Liver (tissue), 9 donors: ENCODE measurements around the gene SERPINB1. TPM values are rescaled to one million over a fixed set of nuclear protein-coding genes. Genes with fewer than 3 reads are reported as not detected.

Experiments
- DNase-seq: peaks from one replicate; pipeline ENCODE4 v3.0.0-alpha.2; 2017; ENCODE audit warnings: low spot score
- H3K27ac ChIP-seq, 2 donors: one replicate each; pipeline ENCODE4 v1.7.0; 2013; ENCODE audit warnings: inconsistent platforms in 2 of 2, low read length in 2 of 2, control low read depth in 1 of 2, low read depth in 1 of 2, mild to moderate bottlenecking in 1 of 2
- H3K27me3 ChIP-seq, 4 donors: one replicate each; pipeline versions ENCODE4 v1.6.1 to v1.7.0; 2013; ENCODE audit warnings: low read length in 3 of 4, inconsistent platforms in 1 of 4, mild to moderate bottlenecking in 1 of 4, moderate library complexity in 1 of 4; ENCODE audit not compliant: control insufficient read depth in 4 of 4, insufficient read depth in 4 of 4
- H3K36me3 ChIP-seq, 4 donors: one replicate each; pipeline versions ENCODE4 v1.6.1 to v1.7.0; 2013; ENCODE audit warnings: low read length in 3 of 4, mild to moderate bottlenecking in 3 of 4, low read depth in 1 of 4, moderate library complexity in 1 of 4; ENCODE audit not compliant: control insufficient read depth in 4 of 4, insufficient read depth in 3 of 4
- H3K4me1 ChIP-seq, 4 donors: one replicate each; pipeline versions ENCODE4 v1.6.1 to v1.7.0; 2013; ENCODE audit warnings: low read length in 3 of 4, mild to moderate bottlenecking in 3 of 4, moderate library complexity in 1 of 4; ENCODE audit not compliant: control insufficient read depth in 4 of 4, insufficient read depth in 4 of 4
- H3K4me3 ChIP-seq, 3 donors: one replicate each; pipeline versions ENCODE4 v1.6.1 to v1.7.0; 2013; ENCODE audit warnings: low read length in 3 of 3, control low read depth in 1 of 3, low read depth in 1 of 3, mild to moderate bottlenecking in 1 of 3
- H3K9ac ChIP-seq, 2 donors: one replicate each; pipeline ENCODE4 v1.7.0; 2013; ENCODE audit warnings: low read length in 2 of 2, mild to moderate bottlenecking in 2 of 2, moderate library complexity in 2 of 2, control low read depth in 1 of 2, low read depth in 1 of 2
- H3K9me3 ChIP-seq, 4 donors: one replicate each; pipeline versions ENCODE4 v1.6.1 to v1.7.0; 2013; ENCODE audit warnings: low read length in 3 of 4; ENCODE audit not compliant: control insufficient read depth in 4 of 4
- HNF4A ChIP-seq, 2 donors: conservative IDR thresholded peaks; 2 replicates each; pipeline ENCODE4 v1.6.1; 2016; ENCODE audit warnings: antibody characterized with exemption in 2 of 2, mild to moderate bottlenecking in 2 of 2
- JUND ChIP-seq, 2 donors: IDR thresholded peaks; 2 replicates each; pipeline ENCODE4 v1.6.1; 2016; ENCODE audit warnings: antibody characterized with exemption in 2 of 2
- NR2F2 ChIP-seq: IDR thresholded peaks from 2 replicates; pipeline ENCODE4 v1.6.1; 2016; ENCODE audit warnings: antibody characterized with exemption
- RXRA ChIP-seq, 2 donors: IDR thresholded peaks; 2 replicates each; pipeline ENCODE4 v1.6.1; 2017 to 2018; ENCODE audit warnings: antibody characterized with exemption in 2 of 2, mild to moderate bottlenecking in 1 of 2
- SP1 ChIP-seq: IDR thresholded peaks from 2 replicates; pipeline ENCODE4 v1.6.1; 2018; ENCODE audit warnings: antibody characterized with exemption, mild to moderate bottlenecking
- TAF1 ChIP-seq: conservative IDR thresholded peaks from 2 replicates; pipeline ENCODE4 v1.6.1; 2016; ENCODE audit warnings: antibody characterized with exemption, mild to moderate bottlenecking
- WGBS: extraction: QIAGEN DNeasy Blood & Tissue Kit; methylation state at CpG from one replicate; pipeline ENCODE4 v1.1.7; 2013; 5-methylcytosine and 5-hydroxymethylcytosine counted together
- polyA plus RNA-seq, 2 donors: library from polyadenylated mRNA; stranded (reverse) in 1 of 2; unstranded in 1 of 2; fragments of 200-250 nt in 1 of 2; fragments of >200 nt in 1 of 2; fragmentation: Nextera tagmentation in 1 of 2; extraction: Ambion mirVana in 1 of 2; gene quantifications; one replicate each; pipeline versions ENCODE4 v1.2.1 to v1.2.3, GENCODE V29; 2013 to 2015
- total RNA-seq, 2 donors: library from RNA; depleted of rRNA; stranded (reverse); fragments of >200 nt; gene quantifications; one replicate each; pipeline ENCODE4 v1.2.3, GENCODE V29; 2014
- TF ChIP-seq, protein P1 (sequence below): IDR thresholded peaks from 2 replicates; pipeline ENCODE4 v1.6.1; 2016; ENCODE audit warnings: antibody characterized with exemption
- TF ChIP-seq, protein P2 (sequence below): IDR thresholded peaks from 2 replicates; pipeline ENCODE4 v1.6.1; 2016; ENCODE audit warnings: antibody characterized with exemption, mild to moderate bottlenecking
- donor health status: healthy.
- donor health status: healthy.
- donor health status: healthy.
- donor health status: healthy.
- donor health status: healthy.

The SERPINB1 gene
- total and polyA plus RNA-seq, 4 donors, result 12.5 to 34.3 (median 18.6) TPM

DNA sequence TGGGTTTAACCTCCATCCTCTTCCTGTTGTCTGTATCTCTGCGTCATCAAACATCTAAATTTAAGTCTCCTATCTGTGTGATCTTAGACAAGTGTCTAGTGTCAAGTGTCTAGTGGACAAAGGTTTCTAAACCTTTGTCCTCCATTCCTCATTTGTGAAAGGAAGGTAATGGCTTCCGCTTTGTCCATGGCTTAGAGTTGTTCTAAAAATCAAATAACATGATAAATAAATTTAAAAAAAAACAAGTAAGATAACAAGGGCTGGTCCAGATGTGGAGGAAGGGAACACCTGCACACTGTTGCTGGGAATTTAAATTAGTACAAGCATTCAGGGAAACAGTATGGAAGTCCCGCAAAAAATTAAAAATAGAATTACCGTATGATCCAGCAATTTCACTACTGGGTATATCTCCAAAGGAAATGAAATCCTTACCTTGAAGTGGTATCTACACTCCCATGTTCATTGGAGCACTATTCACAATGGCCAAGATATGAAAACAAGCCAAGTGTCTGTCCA, 17.6 kb upstream of the SERPINB1 start:
- TF ChIP-seq, protein P1, sequence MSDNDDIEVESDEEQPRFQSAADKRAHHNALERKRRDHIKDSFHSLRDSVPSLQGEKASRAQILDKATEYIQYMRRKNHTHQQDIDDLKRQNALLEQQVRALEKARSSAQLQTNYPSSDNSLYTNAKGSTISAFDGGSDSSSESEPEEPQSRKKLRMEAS, result no peak
- H3K4me1 ChIP-seq, result peaks cover 0 to 6% (median 2%) of the 10 kb centered on the region in 4 donors
- 85% methylated on average over 4 of the region's 4 CpGs for WGBS

DNA sequence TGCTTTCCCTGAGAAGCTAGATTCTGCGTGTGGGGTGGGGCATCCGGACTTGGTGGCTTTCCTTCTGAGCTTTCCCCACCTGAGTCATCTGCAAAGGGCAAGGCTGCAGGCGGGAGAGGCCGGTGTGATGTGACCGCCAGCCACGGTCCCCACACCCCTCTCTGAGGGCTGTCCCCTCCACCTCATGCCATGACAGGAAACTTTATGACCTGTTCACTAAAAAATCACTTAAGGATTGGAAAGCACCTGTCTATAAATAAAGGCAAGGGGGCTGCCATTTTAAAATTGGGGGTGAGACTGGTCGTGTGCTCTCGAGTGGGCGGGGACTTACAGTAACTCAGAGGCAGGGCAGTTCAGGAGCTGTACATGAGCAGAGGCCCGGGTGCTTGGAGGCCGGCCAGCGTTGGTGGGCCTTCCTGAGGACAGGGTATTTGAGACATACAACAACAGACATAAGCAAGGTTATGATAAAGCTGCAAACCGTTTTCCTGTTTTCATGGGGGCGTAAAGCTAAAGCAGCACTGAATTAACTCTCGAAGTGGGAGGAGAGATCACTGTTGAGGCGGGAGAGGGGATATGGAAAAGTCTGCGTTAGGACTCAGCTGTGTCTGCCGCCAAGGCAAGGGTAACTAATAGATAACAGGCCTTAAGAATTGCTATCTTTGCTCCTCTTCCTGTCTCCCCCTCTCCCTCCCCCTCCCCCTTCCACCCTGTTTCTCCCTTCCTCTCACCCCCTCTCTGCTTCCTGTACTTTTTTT, 16.1 kb upstream of the SERPINB1 start:
- Histone ChIP-seq H3K4me3 (no peak overlapping the region), H3K27me3 (no peaks in the 10 kb centered on the region), H3K9me3 (no peaks in the 10 kb centered on the region), H3K27ac (peak overlapping the region; percentile 78 to 83), H3K36me3 (no peaks in the 10 kb centered on the region), H3K9ac (no peak overlapping the region), H3K4me1 (peaks cover 0 to 7% (median 5%) of the 10 kb centered on the region in 4 donors)
- peak; percentile 61 for DNase-seq
- 63% methylated on average over 18 of the region's 18 CpGs for WGBS
- TF ChIP-seq SP1, result no peak
- peak; percentile 50 for TF ChIP-seq NR2F2

More for the DNA sequence above, 17.6 kb upstream of the SERPINB1 start:
- Histone ChIP-seq H3K27me3 (no peaks in the 10 kb centered on the region), H3K36me3 (no peaks in the 10 kb centered on the region), H3K9ac (no peak overlapping the region), H3K4me3 (no peak overlapping the region), H3K27ac (peak overlapping the region; percentile 78 to 83), H3K9me3 (no peaks in the 10 kb centered on the region)
- no peak for DNase-seq

DNA sequence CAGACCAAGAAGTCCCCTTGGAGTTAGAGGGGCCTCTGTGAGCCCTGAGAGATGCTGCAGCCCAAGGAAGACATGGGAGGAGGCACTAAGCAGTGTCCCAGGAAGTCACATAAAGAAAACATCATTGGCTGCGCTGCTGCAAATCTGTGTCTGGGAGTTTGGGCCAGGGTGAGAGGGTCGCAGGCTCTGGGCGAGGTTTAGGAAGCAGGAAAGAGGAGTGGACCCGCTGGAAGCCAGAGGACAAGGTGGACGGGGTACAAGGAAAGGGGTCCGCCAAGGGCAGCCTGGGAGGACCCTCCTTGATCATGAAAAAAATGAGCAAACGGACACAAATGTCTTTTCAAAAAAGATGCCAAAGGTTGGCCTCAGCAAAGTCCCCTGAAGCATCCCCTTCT, 15.5 kb upstream of the SERPINB1 start:
- no peaks in the 10 kb centered on the region for H3K9me3 ChIP-seq
- no peak overlapping the region for H3K9ac ChIP-seq
- H3K4me1 ChIP-seq, result peaks cover 0 to 8% (median 5%) of the 10 kb centered on the region in 4 donors
- no peak overlapping the region for H3K4me3 ChIP-seq
- DNase-seq, result no peak
- no peaks in the 10 kb centered on the region for H3K36me3 ChIP-seq
- H3K27ac ChIP-seq, result peak overlapping the region; percentile 78 to 83
- H3K27me3 ChIP-seq, result no peaks in the 10 kb centered on the region
- 84% methylated on average over 7 of the region's 7 CpGs for WGBS
- TF ChIP-seq TAF1 (no peak), SP1 (no peak), JUND (IDR thresholded peaks at IDR 0.05) (no peak), RXRA (IDR thresholded peaks at IDR 0.05) (no peak), HNF4A (conservative IDR thresholded peaks at IDR 0.05) (no peak)
- TF ChIP-seq, protein P2, sequence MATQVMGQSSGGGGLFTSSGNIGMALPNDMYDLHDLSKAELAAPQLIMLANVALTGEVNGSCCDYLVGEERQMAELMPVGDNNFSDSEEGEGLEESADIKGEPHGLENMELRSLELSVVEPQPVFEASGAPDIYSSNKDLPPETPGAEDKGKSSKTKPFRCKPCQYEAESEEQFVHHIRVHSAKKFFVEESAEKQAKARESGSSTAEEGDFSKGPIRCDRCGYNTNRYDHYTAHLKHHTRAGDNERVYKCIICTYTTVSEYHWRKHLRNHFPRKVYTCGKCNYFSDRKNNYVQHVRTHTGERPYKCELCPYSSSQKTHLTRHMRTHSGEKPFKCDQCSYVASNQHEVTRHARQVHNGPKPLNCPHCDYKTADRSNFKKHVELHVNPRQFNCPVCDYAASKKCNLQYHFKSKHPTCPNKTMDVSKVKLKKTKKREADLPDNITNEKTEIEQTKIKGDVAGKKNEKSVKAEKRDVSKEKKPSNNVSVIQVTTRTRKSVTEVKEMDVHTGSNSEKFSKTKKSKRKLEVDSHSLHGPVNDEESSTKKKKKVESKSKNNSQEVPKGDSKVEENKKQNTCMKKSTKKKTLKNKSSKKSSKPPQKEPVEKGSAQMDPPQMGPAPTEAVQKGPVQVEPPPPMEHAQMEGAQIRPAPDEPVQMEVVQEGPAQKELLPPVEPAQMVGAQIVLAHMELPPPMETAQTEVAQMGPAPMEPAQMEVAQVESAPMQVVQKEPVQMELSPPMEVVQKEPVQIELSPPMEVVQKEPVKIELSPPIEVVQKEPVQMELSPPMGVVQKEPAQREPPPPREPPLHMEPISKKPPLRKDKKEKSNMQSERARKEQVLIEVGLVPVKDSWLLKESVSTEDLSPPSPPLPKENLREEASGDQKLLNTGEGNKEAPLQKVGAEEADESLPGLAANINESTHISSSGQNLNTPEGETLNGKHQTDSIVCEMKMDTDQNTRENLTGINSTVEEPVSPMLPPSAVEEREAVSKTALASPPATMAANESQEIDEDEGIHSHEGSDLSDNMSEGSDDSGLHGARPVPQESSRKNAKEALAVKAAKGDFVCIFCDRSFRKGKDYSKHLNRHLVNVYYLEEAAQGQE, result no peak
